SK-N-SH (cell line): ENCODE data around the gene STIL. TPM values are rescaled to one million over a fixed set of nuclear protein-coding genes. Genes with fewer than 3 reads are reported as not detected.

ENCODE experiments used
- CTCF ChIA-PET: fragments of 300-600, 350-600 bp; formaldehyde crosslinking; extraction: SDS; loops from one replicate; lab custom pipeline; 2021; lab: Yijun Ruan, JAX
- POLR2A ChIA-PET: fragments of 350-600 bp; sonication (Branson Sonifier 250); formaldehyde crosslinking; extraction: SDS; loops from one replicate; lab custom pipeline; 2020; ENCODE audit warnings: antibody characterized with exemption, inconsistent platforms; lab: Yijun Ruan, JAX
- DNase-seq: peaks from one replicate; pipeline ENCODE4 v3.0.0; 2012
- H2AFZ ChIP-seq: fragments of 200-600 bp; sonication (generic); 2 replicates; pipeline ENCODE4 v1.8.1; 2016; ENCODE audit warnings: antibody characterized with exemption, mild to moderate bottlenecking, low read depth
- H3F3A ChIP-seq: fragments of 200-600 bp; sonication (generic); replicated peaks from 2 replicates; pipeline ENCODE3; 2016; ENCODE audit warnings: antibody characterized with exemption, mild to moderate bottlenecking; ENCODE audit not compliant: insufficient read depth
- H3K27ac ChIP-seq, 2 experiments: fragments of 200-500 bp in 1 of 2; fragments of 200-600 bp in 1 of 2; sonication (Bioruptor generic) in 1 of 2; sonication (generic), shearing (Covaris generic) in 1 of 2; 2 replicates each; pipeline versions ENCODE4 v1.5.1 to v1.6.1; 2014 to 2016; ENCODE audit warnings: low read depth in 2 of 2, inconsistent platforms in 1 of 2, low read length in 1 of 2, mild to moderate bottlenecking in 1 of 2, mixed read lengths in 1 of 2
- H3K27me3 ChIP-seq: fragments of 200-600 bp; sonication (generic), shearing (Covaris generic); 2 replicates; pipeline ENCODE4 v1.6.1; 2016; ENCODE audit warnings: mixed run types; ENCODE audit not compliant: insufficient read depth
- H3K36me3 ChIP-seq, 2 experiments: fragments of 200-500 bp in 1 of 2; fragments of 200-600 bp in 1 of 2; sonication (Bioruptor generic) in 1 of 2; sonication (generic) in 1 of 2; replicated peaks in 1 of 2; 2 replicates each; pipeline versions ENCODE3 to v1.5.1; 2014 to 2016; ENCODE audit warnings: low read length in 1 of 2, mild to moderate bottlenecking in 1 of 2; ENCODE audit not compliant: insufficient read depth in 2 of 2, control insufficient read depth in 1 of 2
- H3K4me1 ChIP-seq, 2 experiments: fragments of 200-500 bp in 1 of 2; fragments of 200-600 bp in 1 of 2; sonication (Bioruptor generic) in 1 of 2; sonication (generic), shearing (Covaris generic) in 1 of 2; 2 replicates each; pipeline versions ENCODE4 v1.5.1 to v1.6.1; 2014 to 2016; ENCODE audit warnings: low read depth in 1 of 2, low read length in 1 of 2, mixed run types in 1 of 2; ENCODE audit not compliant: insufficient read depth in 2 of 2, control insufficient read depth in 1 of 2
- H3K4me2 ChIP-seq: fragments of 200-600 bp; sonication (generic), shearing (Covaris generic); 2 replicates; pipeline ENCODE4 v1.6.1; 2017; ENCODE audit warnings: mixed run types
- H3K4me3 ChIP-seq, 2 experiments: fragments of 200-500 bp in 1 of 2; fragments of 200-600 bp in 1 of 2; sonication (Bioruptor generic) in 1 of 2; sonication (generic), shearing (Covaris generic) in 1 of 2; 2 replicates each; pipeline versions ENCODE4 v1.5.1 to v1.8.1; 2014 to 2016; ENCODE audit warnings: low read depth in 2 of 2, inconsistent platforms in 1 of 2, low read length in 1 of 2, mild to moderate bottlenecking in 1 of 2, mixed read lengths in 1 of 2, moderate library complexity in 1 of 2
- H3K79me2 ChIP-seq: fragments of 200-600 bp; sonication (generic); 2 replicates; pipeline ENCODE4 v1.8.1; 2017; ENCODE audit warnings: mild to moderate bottlenecking; ENCODE audit not compliant: insufficient read depth
- H3K9ac ChIP-seq: fragments of 200-600 bp; sonication (generic); 2 replicates; pipeline ENCODE4 v1.6.1; 2017; ENCODE audit warnings: mixed run types
- H3K9me2 ChIP-seq: fragments of 200-600 bp; sonication (generic); 2 replicates; pipeline ENCODE4 v1.6.1; 2017; ENCODE audit warnings: mixed run types
- H3K9me3 ChIP-seq: fragments of 200-600 bp; sonication (generic); 2 replicates; pipeline ENCODE4 v1.6.1; 2017; ENCODE audit warnings: mixed run types, mild to moderate bottlenecking, moderate library complexity
- H4K20me1 ChIP-seq: fragments of 200-600 bp; sonication (generic); 2 replicates; pipeline ENCODE4 v1.6.1; 2017; ENCODE audit warnings: mild to moderate bottlenecking, mixed run types; ENCODE audit not compliant: insufficient read depth
- CHD2 ChIP-seq: fragments of 150-350 bp; IDR thresholded peaks from 2 replicates; pipeline ENCODE4 v1.6.1; 2018; ENCODE audit warnings: low read length; ENCODE audit not compliant: partially characterized antibody
- ELF1 ChIP-seq: IDR thresholded peaks from 2 replicates; pipeline ENCODE4 v1.4.0; 2012
- EZH2phosphoT487 ChIP-seq: fragments of 200-600 bp; sonication (generic); IDR thresholded peaks from 2 replicates; pipeline ENCODE4 v1.6.1; 2017; ENCODE audit warnings: low read depth, mixed run types, mild to moderate bottlenecking, antibody characterized with exemption, moderate library complexity, borderline replicate concordance
- FOXJ3 ChIP-seq: sonication (generic); formaldehyde crosslinking; IDR thresholded peaks from 2 replicates; pipeline ENCODE4 v1.5.1; 2020; ENCODE audit warnings: mild to moderate bottlenecking, missing genetic modification reagents
- FOXM1 ChIP-seq: IDR thresholded peaks from 2 replicates; pipeline ENCODE4 v1.4.0; 2012; ENCODE audit warnings: low read depth, mild to moderate bottlenecking
- GABPA ChIP-seq: IDR thresholded peaks from 2 replicates; pipeline ENCODE4 v1.4.0; 2012; ENCODE audit warnings: low read depth, mild to moderate bottlenecking
- GATA2 ChIP-seq: sonication (generic); formaldehyde crosslinking; IDR thresholded peaks from 2 replicates; pipeline ENCODE4 v1.5.0; 2020; ENCODE audit warnings: mild to moderate bottlenecking, missing genetic modification reagents
- JUND ChIP-seq: IDR thresholded peaks from 2 replicates; pipeline ENCODE4 v1.4.0; 2012
- MXI1 ChIP-seq: IDR thresholded peaks from 2 replicates; pipeline ENCODE4 v1.6.1; 2012; ENCODE audit warnings: mild to moderate bottlenecking, low read depth, low read length, improper control_type of control experiment
- NFIC ChIP-seq: IDR thresholded peaks from 2 replicates; pipeline ENCODE4 v1.4.0; 2012; ENCODE audit warnings: borderline replicate concordance
- NRF1 ChIP-seq: IDR thresholded peaks from 2 replicates; pipeline ENCODE4 v1.6.1; 2012; ENCODE audit warnings: low read depth, mild to moderate bottlenecking, low read length
- POLR2AphosphoS5 ChIP-seq: IDR thresholded peaks from 2 replicates; pipeline ENCODE4 v1.6.1; 2012; ENCODE audit warnings: low read depth, low read length
- RAD21 ChIP-seq: IDR thresholded peaks from 2 replicates; pipeline ENCODE4 v1.6.1; 2012; ENCODE audit warnings: mild to moderate bottlenecking, low read length
- RCOR1 ChIP-seq: fragments of 150-350 bp; IDR thresholded peaks from 2 replicates; pipeline ENCODE4 v1.6.1; 2017; ENCODE audit warnings: antibody characterized with exemption, low read length
- RFX5 ChIP-seq: IDR thresholded peaks from 2 replicates; pipeline ENCODE4 v1.6.1; 2012; ENCODE audit warnings: mild to moderate bottlenecking, improper control_type of control experiment, low read length
- RXRA ChIP-seq: IDR thresholded peaks from 2 replicates; pipeline ENCODE4 v1.4.0; 2012; ENCODE audit warnings: low read depth, mild to moderate bottlenecking, borderline replicate concordance
- SIN3A ChIP-seq: IDR thresholded peaks from 2 replicates; pipeline ENCODE4 v1.6.1; 2012; ENCODE audit warnings: low read depth, mild to moderate bottlenecking, low read length, moderate library complexity, borderline replicate concordance
- TAF1 ChIP-seq: IDR thresholded peaks from 2 replicates; pipeline ENCODE4 v1.6.1; 2012; ENCODE audit warnings: low read depth, mild to moderate bottlenecking, low read length, moderate library complexity, borderline replicate concordance
- TCF12 ChIP-seq: IDR thresholded peaks from 2 replicates; pipeline ENCODE4 v1.4.0; 2012
- TEAD4 ChIP-seq: IDR thresholded peaks from 2 replicates; pipeline ENCODE4 v1.4.0; 2012; ENCODE audit warnings: mild to moderate bottlenecking, borderline replicate concordance; ENCODE audit not compliant: insufficient read depth
- YY1 ChIP-seq: IDR thresholded peaks from 2 replicates; pipeline ENCODE4 v1.4.0; 2012; ENCODE audit warnings: low read depth, mild to moderate bottlenecking
- WGBS: methylation state at CpG from one replicate; pipeline ENCODE4 v1.1.6; 2017; ENCODE audit warnings: low lambda C conversion rate; 5-methylcytosine and 5-hydroxymethylcytosine counted together
- polyA plus RNA-seq, 3 experiments: library from polyadenylated mRNA; depleted of rRNA; stranded (reverse); fragments of >200 nt; gene quantifications; 2 replicates each; pipeline ENCODE4 v1.2.3, GENCODE V29; 2012
- TF ChIP-seq, protein P1 (sequence below): fragments of 150-350 bp; IDR thresholded peaks from 2 replicates; pipeline ENCODE4 v1.6.1; 2017; ENCODE audit warnings: antibody characterized with exemption, low read length, low read depth, borderline replicate concordance
- TF ChIP-seq, protein P2 (sequence below): fragments of 200-600 bp; sonication (generic); IDR thresholded peaks from 2 replicates; pipeline ENCODE4 v1.6.1; 2017; ENCODE audit warnings: antibody characterized with exemption, mild to moderate bottlenecking, moderate library complexity
- TF ChIP-seq, protein P3 (sequence below): IDR thresholded peaks from 2 replicates; pipeline ENCODE4 v1.4.0; 2012; ENCODE audit warnings: low read depth, borderline replicate concordance
- TF ChIP-seq, protein P4 (sequence below): IDR thresholded peaks from 2 replicates; pipeline ENCODE4 v1.6.1; 2012; ENCODE audit warnings: mild to moderate bottlenecking, low read depth, low read length, moderate library complexity
- TF ChIP-seq, protein P5 (sequence below): IDR thresholded peaks from 2 replicates; pipeline ENCODE4; 2012

The STIL gene
- polyA plus RNA-seq (2012; rRNA removed), result 4.9 and 5.8 TPM in 2 replicates
- polyA plus RNA-seq (2012; cell fraction: cytosol; rRNA removed), result 5.7 and 6.6 TPM in 2 replicates
- 3.9 and 7.8 TPM in 2 replicates for polyA plus RNA-seq (2012; cell fraction: nucleus; rRNA removed)

DNA sequence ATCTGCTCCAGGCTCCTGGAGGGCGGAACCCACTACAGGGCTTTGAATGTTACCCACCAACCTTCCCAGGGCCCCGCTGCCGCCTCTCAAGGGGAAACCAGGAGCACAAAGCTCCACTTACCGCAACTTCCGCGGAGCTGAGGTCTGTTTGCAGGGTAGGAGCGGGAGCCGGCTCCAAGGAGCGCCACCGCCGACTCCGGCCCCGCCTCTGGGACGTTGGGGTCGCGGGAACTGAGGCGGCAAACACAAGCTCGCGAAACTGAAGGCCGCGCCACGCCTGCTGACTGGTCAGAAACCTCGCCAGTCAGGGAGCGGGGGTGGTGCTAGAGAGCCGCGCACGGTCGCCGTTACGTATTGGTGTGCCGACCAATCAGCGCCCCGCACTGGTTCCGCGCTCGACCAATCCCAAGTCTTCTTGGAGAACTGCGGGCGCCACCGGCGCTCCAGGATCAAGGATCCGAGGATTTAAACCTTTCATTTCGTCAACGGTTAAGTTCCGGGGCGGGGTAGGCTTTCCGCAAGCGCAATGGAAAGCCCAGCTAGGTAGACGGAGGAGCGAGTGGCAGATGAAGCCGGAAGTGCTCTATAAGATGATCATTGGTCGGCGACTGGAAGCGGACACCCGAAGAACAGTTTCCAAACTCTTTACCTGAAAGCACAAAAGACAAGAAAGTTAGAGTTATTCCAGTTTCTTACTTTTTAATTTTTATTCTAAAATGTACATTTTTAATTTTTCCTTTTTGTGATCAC is at the start of gene STIL:
TSS of gene STIL (minus strand) at position 233 of the 750 bp plus-strand sequence. CDS start 3,828 bp downstream, outside the sequence.
- H4K20me1 ChIP-seq, result no peaks in the 10 kb centered on the region
- peak within 1 kb of the TSS; percentile 73 to 90 for H3K27ac ChIP-seq
- H3K9me3 ChIP-seq, result no peaks in the 10 kb centered on the region
- peak within 1 kb of the TSS; percentile 93 for H2AFZ ChIP-seq
- H3K27me3 ChIP-seq, result no peaks in the 10 kb centered on the region
- no peaks in the 10 kb centered on the region for H3K9me2 ChIP-seq
- peak within 1 kb of the TSS; percentile 83 for H3K4me2 ChIP-seq
- H3K4me3 ChIP-seq, result peak within 1 kb of the TSS; percentile 74 to 95
- ChIA-PET POLR2A (interaction anchor here (0.7 to 1.9 kb wide), 3 partner anchors 13 to 27 kb away, joined by 3 to 22 read pairs (median 5); partner anchors contain the start of gene CMPK1), CTCF (interaction anchor here (0.9 to 2.3 kb wide), 6 partner anchors 10 to 411 kb away, joined by 3 to 8 read pairs (median 6); partner anchors contain the start of gene FOXD2)
- peaks cover 11 to 20% of the 10 kb centered on the region in 2 experiments for H3K36me3 ChIP-seq
- H3F3A ChIP-seq, result peaks cover 29% of the 10 kb centered on the region
- peak; percentile 95 for DNase-seq
- 1% methylated on average over 30 of the region's 54 CpGs for WGBS
- H3K9ac ChIP-seq, result peak within 1 kb of the TSS; percentile 80
- H3K4me1 ChIP-seq, result peaks cover 2 to 6% of the 10 kb centered on the region in 2 experiments; a peak in 2 of 4 replicates
- H3K79me2 ChIP-seq, result peaks cover 47% of the 10 kb centered on the region
- TF ChIP-seq ELF1 (peak; percentile 88), RCOR1 (no peak), FOXM1 (peak; percentile 74), CHD2 (peak; percentile 88), EZH2phosphoT487 (no peak), TAF1 (peak; percentile 86), RAD21 (no peak), RFX5 (peak; percentile 87), GATA2 (no peak), TEAD4 (no peak), FOXJ3 (CRISPR knock-in tag) (no peak), YY1 (no peak), JUND (no peak), GABPA (peak; percentile 77), MXI1 (peak; percentile 70; the same call in 1 of the 2 replicates), NFIC (no peak), POLR2AphosphoS5 (peak; percentile 75), SIN3A (peak; percentile 98), NRF1 (peak; percentile 73), RXRA (no peak), TCF12 (no peak)
- TF ChIP-seq, protein P1, sequence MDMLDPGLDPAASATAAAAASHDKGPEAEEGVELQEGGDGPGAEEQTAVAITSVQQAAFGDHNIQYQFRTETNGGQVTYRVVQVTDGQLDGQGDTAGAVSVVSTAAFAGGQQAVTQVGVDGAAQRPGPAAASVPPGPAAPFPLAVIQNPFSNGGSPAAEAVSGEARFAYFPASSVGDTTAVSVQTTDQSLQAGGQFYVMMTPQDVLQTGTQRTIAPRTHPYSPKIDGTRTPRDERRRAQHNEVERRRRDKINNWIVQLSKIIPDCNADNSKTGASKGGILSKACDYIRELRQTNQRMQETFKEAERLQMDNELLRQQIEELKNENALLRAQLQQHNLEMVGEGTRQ, result no peak
- TF ChIP-seq, protein P2, sequence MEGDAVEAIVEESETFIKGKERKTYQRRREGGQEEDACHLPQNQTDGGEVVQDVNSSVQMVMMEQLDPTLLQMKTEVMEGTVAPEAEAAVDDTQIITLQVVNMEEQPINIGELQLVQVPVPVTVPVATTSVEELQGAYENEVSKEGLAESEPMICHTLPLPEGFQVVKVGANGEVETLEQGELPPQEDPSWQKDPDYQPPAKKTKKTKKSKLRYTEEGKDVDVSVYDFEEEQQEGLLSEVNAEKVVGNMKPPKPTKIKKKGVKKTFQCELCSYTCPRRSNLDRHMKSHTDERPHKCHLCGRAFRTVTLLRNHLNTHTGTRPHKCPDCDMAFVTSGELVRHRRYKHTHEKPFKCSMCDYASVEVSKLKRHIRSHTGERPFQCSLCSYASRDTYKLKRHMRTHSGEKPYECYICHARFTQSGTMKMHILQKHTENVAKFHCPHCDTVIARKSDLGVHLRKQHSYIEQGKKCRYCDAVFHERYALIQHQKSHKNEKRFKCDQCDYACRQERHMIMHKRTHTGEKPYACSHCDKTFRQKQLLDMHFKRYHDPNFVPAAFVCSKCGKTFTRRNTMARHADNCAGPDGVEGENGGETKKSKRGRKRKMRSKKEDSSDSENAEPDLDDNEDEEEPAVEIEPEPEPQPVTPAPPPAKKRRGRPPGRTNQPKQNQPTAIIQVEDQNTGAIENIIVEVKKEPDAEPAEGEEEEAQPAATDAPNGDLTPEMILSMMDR, result no peak
- TF ChIP-seq, protein P3, sequence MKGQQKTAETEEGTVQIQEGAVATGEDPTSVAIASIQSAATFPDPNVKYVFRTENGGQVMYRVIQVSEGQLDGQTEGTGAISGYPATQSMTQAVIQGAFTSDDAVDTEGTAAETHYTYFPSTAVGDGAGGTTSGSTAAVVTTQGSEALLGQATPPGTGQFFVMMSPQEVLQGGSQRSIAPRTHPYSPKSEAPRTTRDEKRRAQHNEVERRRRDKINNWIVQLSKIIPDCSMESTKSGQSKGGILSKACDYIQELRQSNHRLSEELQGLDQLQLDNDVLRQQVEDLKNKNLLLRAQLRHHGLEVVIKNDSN, result no peak
- TF ChIP-seq, protein P4, sequence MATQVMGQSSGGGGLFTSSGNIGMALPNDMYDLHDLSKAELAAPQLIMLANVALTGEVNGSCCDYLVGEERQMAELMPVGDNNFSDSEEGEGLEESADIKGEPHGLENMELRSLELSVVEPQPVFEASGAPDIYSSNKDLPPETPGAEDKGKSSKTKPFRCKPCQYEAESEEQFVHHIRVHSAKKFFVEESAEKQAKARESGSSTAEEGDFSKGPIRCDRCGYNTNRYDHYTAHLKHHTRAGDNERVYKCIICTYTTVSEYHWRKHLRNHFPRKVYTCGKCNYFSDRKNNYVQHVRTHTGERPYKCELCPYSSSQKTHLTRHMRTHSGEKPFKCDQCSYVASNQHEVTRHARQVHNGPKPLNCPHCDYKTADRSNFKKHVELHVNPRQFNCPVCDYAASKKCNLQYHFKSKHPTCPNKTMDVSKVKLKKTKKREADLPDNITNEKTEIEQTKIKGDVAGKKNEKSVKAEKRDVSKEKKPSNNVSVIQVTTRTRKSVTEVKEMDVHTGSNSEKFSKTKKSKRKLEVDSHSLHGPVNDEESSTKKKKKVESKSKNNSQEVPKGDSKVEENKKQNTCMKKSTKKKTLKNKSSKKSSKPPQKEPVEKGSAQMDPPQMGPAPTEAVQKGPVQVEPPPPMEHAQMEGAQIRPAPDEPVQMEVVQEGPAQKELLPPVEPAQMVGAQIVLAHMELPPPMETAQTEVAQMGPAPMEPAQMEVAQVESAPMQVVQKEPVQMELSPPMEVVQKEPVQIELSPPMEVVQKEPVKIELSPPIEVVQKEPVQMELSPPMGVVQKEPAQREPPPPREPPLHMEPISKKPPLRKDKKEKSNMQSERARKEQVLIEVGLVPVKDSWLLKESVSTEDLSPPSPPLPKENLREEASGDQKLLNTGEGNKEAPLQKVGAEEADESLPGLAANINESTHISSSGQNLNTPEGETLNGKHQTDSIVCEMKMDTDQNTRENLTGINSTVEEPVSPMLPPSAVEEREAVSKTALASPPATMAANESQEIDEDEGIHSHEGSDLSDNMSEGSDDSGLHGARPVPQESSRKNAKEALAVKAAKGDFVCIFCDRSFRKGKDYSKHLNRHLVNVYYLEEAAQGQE, result no peak
- TF ChIP-seq, protein P5, sequence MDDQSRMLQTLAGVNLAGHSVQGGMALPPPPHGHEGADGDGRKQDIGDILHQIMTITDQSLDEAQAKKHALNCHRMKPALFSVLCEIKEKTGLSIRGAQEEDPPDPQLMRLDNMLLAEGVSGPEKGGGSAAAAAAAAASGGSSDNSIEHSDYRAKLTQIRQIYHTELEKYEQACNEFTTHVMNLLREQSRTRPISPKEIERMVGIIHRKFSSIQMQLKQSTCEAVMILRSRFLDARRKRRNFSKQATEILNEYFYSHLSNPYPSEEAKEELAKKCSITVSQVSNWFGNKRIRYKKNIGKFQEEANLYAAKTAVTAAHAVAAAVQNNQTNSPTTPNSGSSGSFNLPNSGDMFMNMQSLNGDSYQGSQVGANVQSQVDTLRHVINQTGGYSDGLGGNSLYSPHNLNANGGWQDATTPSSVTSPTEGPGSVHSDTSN, result peak; percentile 97
